NCI-H748 treated with DMSO at 0.1 percent for 48 hours (cell line): ENCODE results near the gene LYSMD3.
"Not testable (repeated sequence)": the region's sequence is repeated elsewhere in the genome, so short reads cannot be mapped to it uniquely, and the experiment has no call there.

Experiments used
- DNase-seq: peaks from one replicate; lab custom pipeline; 2025; lab: John Stamatoyannopoulos, UW

LYSMD3 gene

DNA sequence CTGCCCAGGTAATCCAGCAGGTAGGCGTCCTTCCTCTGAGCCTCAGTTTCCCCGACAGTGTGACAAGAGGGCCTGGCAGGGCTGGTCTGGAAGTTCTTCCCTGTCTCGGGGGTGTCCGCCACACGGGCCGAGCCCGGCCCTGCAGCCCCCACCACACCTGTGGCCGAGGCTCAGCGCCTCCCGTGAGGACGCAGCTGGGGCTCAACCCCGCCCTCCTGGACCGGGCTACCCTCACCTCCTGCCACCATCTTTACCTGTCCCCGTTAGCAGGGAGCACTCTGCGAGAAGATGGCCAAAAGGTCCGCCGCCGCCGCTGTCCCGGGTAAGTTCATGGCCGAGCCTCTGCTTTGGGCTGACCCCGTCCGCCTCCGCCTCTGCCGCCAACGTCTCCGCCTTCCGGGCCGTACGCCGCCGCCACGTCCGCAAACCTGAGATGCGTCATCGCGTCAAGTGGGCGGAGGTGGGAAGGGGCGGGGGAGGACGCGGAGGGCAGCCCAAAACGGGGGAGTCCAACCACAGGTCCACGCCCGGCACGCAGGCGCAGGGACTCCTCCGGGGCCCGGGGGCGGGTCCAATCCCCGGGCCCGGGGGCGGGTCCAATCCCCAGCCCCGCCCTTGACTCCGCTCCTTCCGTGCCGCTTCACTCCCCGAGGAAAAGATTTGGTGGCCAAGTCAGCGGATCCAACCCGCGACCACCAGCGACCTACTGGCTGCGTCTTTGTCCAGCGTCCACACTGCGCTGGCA, at the start of gene LYSMD3:
Gene LYSMD3 (minus strand): TSS at position 391 of the 745 bp plus-strand sequence. CDS start 4,295 bp downstream, outside the sequence.
- DNase-seq: peak; percentile 88

DNA sequence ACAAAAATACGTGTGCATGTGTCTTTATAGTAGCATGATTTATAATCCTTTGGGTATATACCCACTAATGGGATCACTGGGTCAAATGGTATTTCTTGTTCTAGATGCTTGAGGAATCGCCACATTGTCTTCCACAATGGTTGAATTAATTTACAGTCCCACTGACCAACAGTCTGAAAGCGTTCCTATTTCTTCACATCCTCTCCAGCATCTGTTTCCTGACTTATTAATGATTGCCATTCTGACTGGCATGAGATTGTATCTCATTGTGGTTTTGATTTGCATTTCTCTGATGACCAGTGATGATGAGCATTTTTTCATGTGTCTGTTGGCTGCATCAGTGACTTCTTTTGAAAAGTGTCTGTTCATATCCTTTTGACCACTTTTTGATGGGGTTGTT, 47.2 kb upstream of the LYSMD3 start:
- not testable (repeated sequence) for DNase-seq

DNA sequence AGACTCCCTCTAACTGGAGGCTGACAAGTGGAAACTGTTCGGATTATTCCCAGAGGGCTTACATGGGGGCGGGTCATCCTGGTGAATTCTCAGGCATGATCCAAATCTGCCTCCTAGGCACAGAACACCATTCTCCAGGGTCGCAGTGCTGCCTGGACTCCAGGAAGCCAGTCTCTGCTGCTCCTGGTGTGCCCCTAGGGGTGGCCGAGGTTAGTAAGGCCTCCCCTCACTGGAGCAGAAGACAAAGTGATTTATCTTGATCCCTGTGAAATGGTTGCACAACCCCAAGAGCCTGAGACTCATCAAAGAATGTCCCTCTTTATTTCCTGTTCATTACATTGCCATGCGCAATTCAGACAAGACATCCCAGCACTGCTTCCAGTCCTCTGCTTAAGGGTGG, 46.3 kb upstream of the LYSMD3 start:
- DNase-seq: no peak

DNA sequence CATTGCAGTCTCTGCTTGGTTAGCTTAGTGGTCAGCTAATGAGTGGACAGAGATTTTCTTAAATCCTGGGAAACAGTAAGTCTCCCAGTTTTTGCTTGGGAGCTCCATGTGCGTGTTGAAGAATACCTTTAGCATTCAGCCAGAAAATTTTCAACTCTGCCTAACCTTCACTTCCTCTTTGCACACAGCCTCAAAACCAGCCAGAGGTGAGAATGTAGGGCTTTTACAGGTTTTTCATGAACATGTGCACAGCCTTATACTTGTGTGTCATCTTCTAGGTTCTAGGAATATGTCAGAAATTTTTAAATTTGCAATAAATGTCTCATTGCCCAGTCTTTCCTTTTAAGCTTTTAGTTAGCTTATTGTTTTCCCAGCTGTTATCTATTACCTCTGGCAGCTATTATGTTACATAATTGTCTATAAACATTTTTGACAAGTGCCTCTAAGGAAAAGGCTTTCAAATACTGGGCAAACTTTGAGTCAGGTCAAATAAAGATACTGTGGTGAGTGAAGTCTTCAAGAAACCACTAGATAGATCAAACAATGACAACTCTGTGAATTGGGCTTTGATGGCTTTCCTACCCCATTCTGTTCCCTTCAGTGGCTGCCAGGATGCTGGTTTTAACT, 41.9 kb upstream of the LYSMD3 start:
- no peak for DNase-seq

DNA sequence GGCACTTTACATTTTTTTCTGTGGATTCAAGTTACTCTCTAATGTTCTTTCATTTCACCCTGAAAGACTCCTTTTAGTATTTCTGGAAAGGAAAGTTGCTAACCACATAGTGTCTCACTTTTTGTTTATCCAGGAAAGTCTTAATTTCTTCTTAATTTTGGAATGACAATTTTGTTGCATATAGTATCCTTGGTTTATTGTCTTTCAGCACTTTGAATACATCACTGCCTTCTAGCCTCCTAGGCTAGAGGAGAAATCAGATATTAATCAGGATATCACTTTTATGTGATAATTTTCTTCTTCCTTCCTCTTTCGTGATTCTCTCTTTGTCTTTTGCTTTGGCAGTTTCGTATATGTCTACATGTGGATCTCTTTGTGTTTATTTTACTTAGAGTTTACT, 40.6 kb upstream of the LYSMD3 start:
- no peak for DNase-seq

DNA sequence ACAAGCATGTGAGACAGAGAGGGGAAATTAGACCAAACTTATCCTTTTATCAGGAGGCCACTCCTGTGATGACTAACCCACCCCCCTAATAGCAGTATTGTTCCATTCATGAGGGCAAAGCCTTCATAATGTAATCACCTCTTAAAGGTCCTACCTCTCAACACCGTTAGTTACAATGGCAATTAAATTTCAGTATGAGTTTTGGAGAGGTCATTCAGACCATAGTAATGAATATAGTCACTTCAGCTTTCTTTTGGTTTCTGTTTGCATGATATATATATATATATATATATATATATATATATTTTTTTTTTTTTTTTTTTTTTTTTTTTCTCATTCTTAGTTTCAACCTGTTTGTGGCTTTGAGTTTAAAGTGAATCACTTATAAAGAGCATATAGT, 39.7 kb upstream of the LYSMD3 start:
- no peak for DNase-seq

DNA sequence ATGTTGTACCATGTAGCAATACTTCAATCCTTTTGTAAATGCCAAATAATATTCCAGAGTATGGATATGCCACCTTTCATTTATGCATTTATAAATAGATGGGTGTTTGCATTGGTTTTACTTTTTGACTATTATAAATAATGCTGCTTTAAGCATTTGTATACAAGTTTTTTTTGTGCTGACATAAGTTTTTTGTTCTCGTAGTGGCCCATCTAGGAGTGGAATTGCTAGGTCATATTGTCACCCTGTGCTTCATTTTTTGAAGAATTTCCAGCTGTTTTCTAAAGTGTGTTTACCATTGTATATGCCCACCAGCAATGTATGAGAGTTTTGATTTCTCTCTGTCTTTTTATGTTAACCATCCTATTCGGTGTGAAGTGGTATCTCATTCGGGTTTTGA, 36.1 kb upstream of the LYSMD3 start:
- DNase-seq: no peak

DNA sequence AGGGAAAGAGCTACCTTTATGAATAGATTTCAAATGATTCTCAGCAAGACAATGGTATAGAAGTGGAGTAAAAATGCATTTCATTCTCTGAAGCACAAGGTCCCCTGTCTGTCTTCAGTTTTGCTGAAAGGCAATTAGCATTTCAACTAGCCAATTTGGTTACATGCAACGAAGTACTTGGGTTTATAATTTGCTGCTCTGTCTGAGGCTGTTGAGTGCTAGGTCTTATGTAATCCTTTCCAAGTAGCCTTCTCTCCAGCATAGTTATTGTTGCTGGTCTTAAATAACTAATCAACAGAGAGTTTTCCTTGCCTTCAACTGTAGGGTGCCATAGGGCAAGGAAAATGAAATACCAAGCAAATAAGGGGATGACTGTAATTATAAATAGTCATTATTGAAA, 33.7 kb upstream of the LYSMD3 start:
- DNase-seq: peak; percentile 22

DNA sequence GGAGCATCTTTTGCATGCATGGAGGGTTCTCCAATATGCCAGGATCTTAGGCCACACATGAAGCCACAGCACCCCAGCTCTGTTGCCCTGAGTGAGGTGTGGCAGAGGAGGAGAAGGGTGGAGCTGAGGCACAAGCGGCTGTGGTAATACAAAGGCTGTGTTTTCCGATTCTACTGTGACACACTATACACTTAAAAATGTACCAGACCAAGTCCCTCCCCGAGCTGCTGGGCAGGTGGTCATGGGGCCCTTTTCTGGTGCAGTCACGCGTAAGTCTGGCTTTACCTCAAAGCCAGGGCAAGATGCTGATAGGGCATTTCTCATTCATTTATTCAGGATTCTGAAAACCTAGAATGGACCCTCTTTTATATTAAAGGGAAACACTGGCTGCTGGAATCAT, 33.0 kb upstream of the LYSMD3 start:
- peak; percentile 89 for DNase-seq

DNA sequence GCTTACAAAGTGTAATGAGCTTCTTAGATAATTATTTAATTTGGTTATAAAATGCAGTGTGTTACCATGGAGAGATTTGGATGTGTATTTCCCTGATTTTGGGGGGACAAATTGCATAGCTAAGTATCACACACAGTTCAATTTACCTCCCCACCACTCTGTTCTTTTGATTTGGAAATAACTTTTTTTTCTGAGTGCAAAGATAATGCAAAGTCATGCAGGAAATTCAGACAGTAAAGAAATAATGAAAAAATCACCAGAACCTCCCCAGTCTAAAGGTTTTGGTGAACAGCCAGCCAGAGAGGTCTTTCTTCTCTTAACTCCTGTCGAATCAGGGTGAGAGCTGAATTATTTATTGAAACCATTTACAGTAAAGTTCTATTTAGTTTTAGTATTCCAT, 32.4 kb upstream of the LYSMD3 start:
- no peak for DNase-seq

DNA sequence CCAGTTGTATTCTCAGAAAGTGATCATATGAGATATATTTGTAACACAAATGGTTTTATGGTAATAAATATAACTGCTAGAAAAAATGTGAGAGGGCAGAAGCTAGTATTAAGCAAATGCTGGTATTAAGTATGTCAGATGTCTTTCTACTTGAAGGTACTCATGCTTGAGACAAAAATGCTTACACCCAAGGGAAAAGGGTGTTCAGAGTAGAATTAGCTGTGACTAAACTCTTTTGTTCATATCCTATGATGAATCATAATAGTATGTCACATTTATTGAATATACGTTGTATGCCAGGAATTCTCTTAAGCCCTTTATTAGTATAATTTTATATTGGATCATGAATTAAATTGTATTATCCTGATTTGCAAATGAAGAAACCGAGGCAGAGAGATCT, 31.4 kb upstream of the LYSMD3 start:
- DNase-seq: no peak

DNA sequence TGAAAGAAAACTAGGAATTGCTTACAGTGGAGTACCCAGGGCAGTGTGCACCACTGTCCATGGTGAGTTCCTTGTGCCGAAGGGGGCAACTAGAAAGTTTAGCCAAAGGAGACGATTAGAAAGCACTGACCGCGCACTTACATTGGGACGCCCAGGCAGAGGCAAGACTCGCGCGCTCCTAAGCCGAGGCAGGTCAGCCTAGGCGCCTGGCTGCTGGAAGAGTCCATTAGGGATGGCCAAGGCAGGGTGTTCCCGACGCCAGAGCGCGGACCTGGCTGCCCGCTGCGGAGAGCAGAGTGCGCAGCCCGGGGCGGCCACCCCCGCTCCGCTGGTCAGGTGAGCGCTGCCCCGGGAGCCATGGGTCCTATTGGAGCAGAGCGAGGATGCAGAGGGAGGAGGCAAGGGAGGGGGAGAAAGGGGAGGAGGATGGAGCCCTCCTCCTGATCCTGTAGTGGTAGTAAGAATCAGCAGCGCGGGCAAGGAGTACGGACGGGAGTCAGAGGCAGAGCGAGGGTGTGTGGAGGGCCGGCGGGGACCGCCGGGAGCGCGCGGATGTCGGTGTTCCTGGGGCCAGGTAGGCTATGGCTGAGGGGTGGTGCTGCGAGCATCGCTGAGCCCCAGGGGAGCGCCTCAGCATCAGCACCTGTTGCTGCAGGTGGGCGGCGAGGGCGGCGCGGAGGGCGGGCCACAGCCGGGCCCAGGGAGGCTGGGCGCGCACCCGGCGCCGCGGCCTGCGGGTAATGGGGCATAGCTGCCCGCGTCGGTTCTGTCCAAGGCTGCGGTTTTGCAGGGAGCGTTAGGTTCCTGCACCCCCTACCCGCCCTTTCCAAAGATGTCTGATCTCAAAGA, 29.2 kb upstream of the LYSMD3 start, which contains the start of gene ADGRV1:
Gene ADGRV1 (plus strand): TSS at position 454 of the 849 bp plus-strand sequence. CDS start 99 bp downstream, at position 553.
- peak; percentile 97 for DNase-seq

DNA sequence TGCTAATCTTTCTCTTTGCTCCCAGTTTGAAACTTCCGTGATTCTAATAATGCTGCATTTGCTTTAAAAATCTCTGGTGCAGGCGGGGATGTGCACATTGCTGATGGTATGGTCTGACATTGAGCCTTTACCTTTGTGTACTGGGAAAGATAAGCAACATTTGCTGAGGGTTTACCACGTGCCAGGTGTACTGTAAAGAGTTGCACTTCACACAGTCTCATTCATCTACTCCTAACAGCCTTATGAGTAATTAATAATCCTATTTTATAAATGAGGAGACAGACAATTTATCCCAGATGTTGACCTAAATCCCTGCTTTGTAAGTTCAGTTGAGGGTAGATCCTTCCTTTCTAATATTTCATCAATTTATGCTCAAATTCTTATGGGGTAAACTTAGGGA, 28.5 kb upstream of the LYSMD3 start:
- DNase-seq: no peak

DNA sequence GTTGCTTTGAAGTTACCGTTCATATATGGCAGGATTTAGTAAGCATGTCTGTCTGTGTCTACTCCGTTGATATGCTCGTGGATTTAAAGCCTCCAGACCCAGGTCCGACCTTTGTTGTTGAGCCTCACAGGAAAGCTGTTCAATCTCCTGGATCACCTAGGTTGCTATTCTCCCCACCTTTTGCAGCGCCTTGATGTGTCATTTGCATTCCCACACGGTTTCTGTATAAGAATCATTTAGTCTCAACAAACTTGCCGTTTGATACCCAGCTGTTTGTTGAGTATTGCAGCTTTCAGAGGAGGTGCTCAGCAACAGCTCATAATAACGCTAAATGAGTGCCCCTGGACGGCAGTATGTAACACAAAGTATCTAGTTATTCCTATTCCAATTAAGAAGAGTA, 28.0 kb upstream of the LYSMD3 start:
- DNase-seq: no peak

DNA sequence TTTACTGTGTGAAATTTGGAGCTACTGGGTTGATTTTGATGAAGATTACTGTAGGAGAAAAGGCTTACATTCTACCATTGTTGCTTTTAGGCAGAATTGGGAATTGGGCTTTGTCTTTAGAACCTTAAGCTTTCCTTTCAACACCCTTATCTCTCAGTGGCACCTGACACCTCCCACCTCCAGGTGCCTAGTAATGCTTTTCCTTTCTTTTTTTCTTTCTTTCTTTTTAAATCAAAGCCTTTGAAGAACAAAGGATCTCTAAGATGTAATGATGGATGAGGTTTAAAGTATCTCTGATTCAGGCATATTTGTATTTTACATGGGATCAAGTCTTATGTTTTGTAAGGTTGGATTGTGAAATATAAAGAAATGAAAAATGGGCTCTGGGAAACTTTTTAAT, 26.3 kb upstream of the LYSMD3 start:
- no peak for DNase-seq

DNA sequence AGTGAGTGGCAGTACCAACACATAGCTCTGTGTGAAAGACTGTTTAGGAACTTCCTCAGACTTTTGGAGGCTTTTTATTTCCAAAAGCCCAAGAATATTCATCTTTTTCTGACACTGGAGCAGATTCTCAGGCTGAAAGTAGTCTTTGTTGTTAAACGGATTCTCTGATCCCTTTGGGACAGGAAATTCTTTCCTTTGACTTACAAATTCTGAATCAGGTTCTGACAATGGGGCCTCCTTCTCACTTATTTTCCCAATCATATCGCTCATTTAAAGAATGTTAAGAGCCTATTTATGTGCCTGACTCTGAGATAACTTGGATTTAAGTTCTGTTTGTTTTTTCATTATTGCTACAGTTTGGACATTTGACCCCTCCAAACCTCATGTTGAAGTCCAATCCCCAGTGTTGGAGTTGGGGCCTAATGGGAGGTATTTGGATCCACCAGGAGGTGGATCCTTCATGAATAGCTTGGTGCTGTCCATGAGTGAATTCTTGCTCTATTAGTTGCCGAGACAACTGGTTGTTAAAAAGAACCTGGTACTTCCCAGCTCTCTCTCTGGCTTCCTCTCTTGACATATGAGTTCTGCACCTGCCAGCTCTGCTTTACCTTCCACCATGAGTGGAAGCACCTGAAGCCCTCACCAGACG, 25.1 kb upstream of the LYSMD3 start:
- DNase-seq: no peak

DNA sequence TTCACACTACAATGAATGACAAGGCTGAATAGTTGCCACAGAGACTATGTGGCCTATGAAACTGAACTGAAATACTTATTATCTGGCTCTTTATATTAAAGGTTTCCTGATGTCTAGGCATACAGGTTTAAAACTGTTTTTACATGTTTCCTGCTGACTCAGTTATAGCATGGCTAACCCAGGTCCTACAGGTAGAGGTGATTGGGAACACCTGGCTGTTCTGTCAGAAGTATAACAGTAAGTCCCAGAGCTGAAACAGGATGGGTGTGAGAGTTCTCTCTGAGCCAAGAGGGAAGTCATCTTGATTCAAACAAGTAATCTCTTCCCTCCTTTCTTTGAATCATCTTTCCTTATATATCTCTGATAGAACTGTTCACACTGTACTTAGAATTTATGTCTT, 24.3 kb upstream of the LYSMD3 start:
- DNase-seq: no peak

DNA sequence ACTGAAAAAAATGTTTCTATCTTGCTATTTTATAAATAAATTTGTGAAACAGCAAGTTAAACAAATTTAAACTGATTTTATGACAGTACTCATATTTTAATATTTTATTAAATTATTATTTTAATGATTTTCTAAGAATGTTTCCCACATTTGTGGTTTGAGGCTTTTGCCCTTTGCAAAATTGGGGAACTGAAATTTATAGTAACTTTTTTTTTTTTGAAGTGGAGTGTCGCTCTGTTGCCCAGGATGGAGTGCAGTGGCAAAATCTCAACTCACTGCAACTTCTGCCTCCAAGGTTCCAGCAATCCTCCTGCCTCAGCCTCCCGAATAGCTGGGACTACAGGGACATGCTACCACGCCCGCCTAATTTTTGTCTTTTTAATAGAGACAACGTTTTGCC, 22.0 kb upstream of the LYSMD3 start:
- no peak for DNase-seq

DNA sequence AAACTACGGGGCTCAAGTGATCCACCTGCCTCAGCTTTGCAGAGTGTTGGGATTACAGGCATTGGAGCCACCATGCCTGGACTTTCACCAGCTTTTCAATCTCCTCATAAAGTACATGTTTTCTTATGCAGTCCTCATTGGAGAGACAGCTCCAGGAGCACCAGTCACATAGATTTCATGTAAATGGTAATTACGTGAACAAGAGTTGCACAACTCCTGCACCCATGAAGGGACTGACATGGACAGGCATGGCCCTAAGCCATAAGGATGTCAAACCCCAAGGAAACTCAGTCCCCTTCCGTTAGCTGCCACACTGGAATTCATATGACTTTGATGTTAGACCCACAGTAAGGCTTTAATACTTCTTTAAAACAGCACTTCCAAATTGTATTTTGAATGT, 21.6 kb upstream of the LYSMD3 start:
- no peak for DNase-seq

DNA sequence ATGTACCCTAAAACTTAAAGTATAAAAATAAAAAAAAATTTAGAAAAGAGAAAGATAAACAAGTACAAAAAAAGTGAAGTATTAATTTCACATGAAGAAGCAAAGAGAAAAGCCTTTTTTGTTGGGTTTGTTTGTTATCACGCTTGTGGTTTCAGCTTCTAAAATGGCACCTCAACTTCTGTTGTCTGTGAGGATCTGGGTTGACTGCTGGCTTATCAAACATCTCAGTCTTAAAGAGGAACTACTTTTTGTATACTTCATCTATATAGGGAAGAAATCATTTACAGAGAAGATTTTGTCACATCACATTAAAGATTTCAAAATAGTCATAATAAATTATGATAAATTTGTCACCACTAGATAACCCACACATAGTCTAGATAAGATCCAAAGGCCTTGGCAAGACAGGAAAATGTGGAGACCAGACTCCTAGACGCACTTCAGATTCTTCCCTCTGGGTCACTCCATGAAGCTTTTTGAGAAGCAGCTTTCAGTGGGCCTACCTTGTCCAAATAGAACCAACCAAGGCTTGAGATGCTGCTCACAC, 20.4 kb upstream of the LYSMD3 start:
- no peak for DNase-seq

DNA sequence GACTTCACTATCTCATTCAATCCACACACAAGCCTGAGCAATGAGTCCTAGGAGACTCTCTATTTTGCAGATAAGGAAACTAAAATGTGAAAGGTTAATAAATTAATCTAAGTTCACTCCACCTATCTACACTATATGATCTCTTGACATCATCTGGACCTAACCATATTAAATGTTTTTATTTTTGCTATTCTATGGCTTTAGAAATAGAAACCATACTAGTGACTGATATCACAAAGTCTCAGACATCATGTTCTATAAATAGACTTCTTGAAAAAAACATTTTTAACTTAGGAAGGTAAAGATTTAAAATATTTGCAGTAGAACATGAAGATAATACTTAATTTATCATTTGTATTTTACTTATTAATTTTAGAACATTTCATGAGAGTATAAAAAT, 19.8 kb upstream of the LYSMD3 start:
- no peak for DNase-seq

DNA sequence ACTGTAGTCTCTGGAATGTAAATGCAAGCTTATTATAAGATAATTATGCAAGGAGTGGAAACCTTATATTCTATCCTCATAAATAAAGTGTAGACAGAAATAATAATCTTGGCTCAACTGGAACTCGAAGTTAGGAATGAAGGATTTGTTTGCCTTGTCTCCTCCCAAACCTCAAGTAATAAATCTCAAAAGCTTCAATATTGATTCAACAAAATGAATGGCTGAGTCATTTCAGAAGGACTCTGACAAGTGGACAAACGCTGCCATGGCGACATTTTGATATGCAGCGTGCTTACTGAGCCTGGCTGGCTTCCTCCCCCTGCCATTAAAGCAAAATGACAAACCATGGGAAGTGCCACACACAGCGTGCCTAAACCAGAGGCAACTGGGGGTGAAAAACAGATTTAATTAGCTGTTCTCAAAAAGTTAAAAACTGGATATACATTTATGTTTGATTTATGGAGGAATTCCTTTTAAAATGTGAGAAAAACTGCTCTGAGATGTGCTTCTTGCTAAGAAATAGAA, 18.7 kb upstream of the LYSMD3 start:
- peak; percentile 91 for DNase-seq
